Ishikawa (cell line): Measurements from ENCODE around the gene EYA4.

Experiments used
- EP300 ChIP-seq: IDR thresholded peaks from 2 replicates; pipeline ENCODE4 v1.6.1; 2012; ENCODE audit warnings: borderline replicate concordance
- FOXM1 ChIP-seq: IDR thresholded peaks from 2 replicates; pipeline ENCODE4 v1.6.1; 2012; ENCODE audit warnings: low read depth, borderline replicate concordance
- MAX ChIP-seq: IDR thresholded peaks from 2 replicates; pipeline ENCODE4 v1.6.1; 2012
- RAD21 ChIP-seq: IDR thresholded peaks from 2 replicates; pipeline ENCODE4 v1.6.1; 2012; ENCODE audit warnings: low read depth
- REST ChIP-seq: IDR thresholded peaks from 2 replicates; pipeline ENCODE4 v1.6.1; 2012; ENCODE audit warnings: low read depth, mild to moderate bottlenecking
- TAF1 ChIP-seq: IDR thresholded peaks from 2 replicates; pipeline ENCODE4 v1.6.1; 2012; ENCODE audit warnings: low read depth, mild to moderate bottlenecking
- TEAD4 ChIP-seq: IDR thresholded peaks from 2 replicates; pipeline ENCODE4 v1.6.1; 2012
- USF1 ChIP-seq: IDR thresholded peaks from 2 replicates; pipeline ENCODE4 v1.6.1; 2012
- YY1 ChIP-seq: IDR thresholded peaks from 2 replicates; pipeline ENCODE4 v1.6.1; 2012; ENCODE audit warnings: low read depth
- ZBTB7A ChIP-seq: IDR thresholded peaks from 2 replicates; pipeline ENCODE4 v1.6.1; 2012; ENCODE audit warnings: low read depth

GRCh38 chr6:133411757-133412156 is 170.6 kb downstream of the EYA4 start:
- TF ChIP-seq MAX (no peak), EP300 (no peak), TEAD4 (0 out of 2 replicates have a peak, but pooled peaks have one; percentile 7), FOXM1 (no peak), YY1 (no peak), REST (no peak), USF1 (no peak), ZBTB7A (no peak), TAF1 (no peak), RAD21 (no peak)
